T-helper 9 cell (primary cell): Measurements from ENCODE around the gene TNFRSF1B.

Source experiments
- DNase-seq: peaks from one replicate; pipeline ENCODE4 v3.0.0-alpha.2; 2020

The TNFRSF1B gene

GRCh38 chr1:12158357-12159092 lies 8.3 kb upstream of the TNFRSF1B start:
- no peak for DNase-seq

GRCh38 chr1:12159816-12160215 lies 7.0 kb upstream of the TNFRSF1B start:
- peak; percentile 48 for DNase-seq

GRCh38 chr1:12161324-12161661 lies 5.5 kb upstream of the TNFRSF1B start:
- no peak for DNase-seq

- DNase-seq = peak; percentile 63
Observed at GRCh38 chr1:12161662-12162458, 4.9 kb upstream of the TNFRSF1B start.

- DNase-seq = no peak
Observed at GRCh38 chr1:12162459-12163137, 4.2 kb upstream of the TNFRSF1B start.

GRCh38 chr1:12163210-12163609 lies 3.6 kb upstream of the TNFRSF1B start:
- no peak for DNase-seq

- DNase-seq = no peak
Observed at GRCh38 chr1:12164210-12164609, 2.6 kb upstream of the TNFRSF1B start.

GRCh38 chr1:12165342-12165741 lies 1.4 kb upstream of the TNFRSF1B start:
- no peak for DNase-seq

- DNase-seq = no peak
Observed at GRCh38 chr1:12167493-12168429, 970 bp downstream of the TNFRSF1B start.

GRCh38 chr1:12168451-12169160 lies 1.8 kb downstream of the TNFRSF1B start:
- DNase-seq = no peak

- DNase-seq = no peak
Observed at GRCh38 chr1:12169442-12170135, 2.8 kb downstream of the TNFRSF1B start.

- no peak for DNase-seq
Observed at GRCh38 chr1:12170263-12170671, 3.5 kb downstream of the TNFRSF1B start.

- DNase-seq = no peak
Observed at GRCh38 chr1:12171206-12172041, 4.6 kb downstream of the TNFRSF1B start.

- DNase-seq = peak; percentile 53
Observed at GRCh38 chr1:12172042-12172851, 5.5 kb downstream of the TNFRSF1B start.

GRCh38 chr1:12173041-12173509 lies 6.3 kb downstream of the TNFRSF1B start:
- no peak for DNase-seq

GRCh38 chr1:12173631-12174121 lies 6.9 kb downstream of the TNFRSF1B start:
- peak; percentile 93 for DNase-seq

- DNase-seq = no peak
Observed at GRCh38 chr1:12174924-12175810, 8.4 kb downstream of the TNFRSF1B start.
